ENCODE data around the gene MMP23B.

GRCh38 chr1:1630191-1630964 is 1.6 kb upstream of the MMP23B start:
- TF ChIP-seq CTCF (conservative IDR thresholded peaks at IDR 0.05; ENCODE audit: low read depth in 2 of 2) (0 out of 4 replicates have a peak, but pooled peaks of 1 of the 2 experiments have one; percentile 1), ZNF331 (CRISPR knock-in tag; IDR thresholded peaks at IDR 0.05; ENCODE audit: low read depth) (no peak), EZH2 (IDR thresholded peaks at IDR 0.05; ENCODE audit: low read depth, unreplicated experiment) (no peak), POLR2AphosphoS5 (IDR thresholded peaks at IDR 0.05; ENCODE audit: low read depth) (peak; percentile 62), JUNB (IDR thresholded peaks at IDR 0.05; ENCODE audit: unreplicated experiment) (no peak), REST (IDR thresholded peaks at IDR 0.05; ENCODE audit: unreplicated experiment) (no peak), CREB1 (CRISPR knock-in tag; IDR thresholded peaks at IDR 0.05; ENCODE audit: low read depth) (0 out of 2 replicates have a peak, but pooled peaks have one; percentile 42), EZH2phosphoT487 (IDR thresholded peaks at IDR 0.05; ENCODE audit: unreplicated experiment) (no peak), NANOG (IDR thresholded peaks at IDR 0.05; ENCODE audit: borderline replicate concordance) (no peak), STAT1 (IDR thresholded peaks at IDR 0.05; ENCODE audit: unreplicated experiment) (no peak)

All from GM23338 (cell line).